Putamen (tissue), 1 donor: Measurements from ENCODE around the gene POU2AF1.

Experiments used
- DNase-seq: peaks from one replicate; pipeline ENCODE4 v3.0.0-alpha.2; 2016; ENCODE audit warnings: low spot score

The POU2AF1 gene

DNA sequence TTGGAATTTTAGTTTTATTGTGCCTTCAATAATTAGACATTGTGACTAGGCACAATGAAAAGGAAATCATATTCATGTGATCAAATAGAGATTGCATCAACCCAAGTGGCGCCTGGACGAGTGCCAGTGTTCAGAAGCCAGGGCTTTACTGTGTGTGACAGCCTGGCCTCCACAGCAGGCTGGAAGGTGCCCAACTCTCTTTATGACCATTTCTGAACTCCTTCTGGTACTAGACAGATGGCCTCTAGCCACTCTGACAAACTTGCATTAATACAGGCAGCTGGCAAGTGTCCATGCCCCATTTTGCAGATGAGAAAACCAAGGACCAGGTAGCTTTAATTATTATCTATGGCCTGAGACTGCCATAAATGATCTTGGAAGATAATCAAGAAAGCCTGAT lies 8.3 kb upstream of the POU2AF1 start:
- DNase-seq, result peak; percentile 38

- DNase-seq, result no peak
Observed at GRCh38 chr11:111386611-111387150, 7.6 kb upstream of the POU2AF1 start.

DNA sequence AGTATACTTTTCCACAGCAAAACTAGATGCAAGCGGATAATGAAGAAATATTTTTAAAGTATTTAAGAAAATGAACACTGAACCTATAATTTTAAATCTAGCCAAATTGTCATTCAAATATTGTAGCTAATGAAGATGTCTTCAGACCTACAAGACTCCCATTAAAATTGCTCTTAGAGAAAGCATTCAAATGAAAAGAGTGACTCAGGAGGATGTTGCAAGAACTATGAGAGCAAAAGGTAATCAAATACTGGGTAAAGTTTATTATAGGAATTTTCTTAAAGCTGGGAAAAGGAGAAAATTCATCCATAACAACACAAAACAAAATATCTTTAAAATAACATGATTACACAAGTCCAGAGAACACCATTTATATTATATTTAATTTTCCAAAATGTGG lies 5.4 kb upstream of the POU2AF1 start:
- no peak for DNase-seq

DNA sequence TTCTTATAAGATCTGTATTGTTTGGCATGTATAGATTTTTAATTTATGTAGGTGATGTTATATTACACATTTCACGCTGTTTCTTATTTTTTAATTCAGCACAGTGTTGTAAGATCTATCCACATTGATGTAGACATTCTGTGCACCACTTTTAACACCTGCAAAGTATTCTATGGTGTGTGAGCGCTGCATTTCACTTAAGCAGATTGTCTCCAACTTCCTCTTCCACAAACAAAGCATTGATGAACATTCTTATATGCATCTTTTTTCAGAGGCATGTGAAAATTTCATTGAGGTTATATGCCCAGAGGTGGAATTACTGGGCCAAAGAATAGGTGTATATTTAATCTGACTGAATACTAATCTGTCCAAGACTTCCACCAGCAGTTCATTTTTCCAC lies 3.4 kb upstream of the POU2AF1 start:
- DNase-seq, result no peak

DNA sequence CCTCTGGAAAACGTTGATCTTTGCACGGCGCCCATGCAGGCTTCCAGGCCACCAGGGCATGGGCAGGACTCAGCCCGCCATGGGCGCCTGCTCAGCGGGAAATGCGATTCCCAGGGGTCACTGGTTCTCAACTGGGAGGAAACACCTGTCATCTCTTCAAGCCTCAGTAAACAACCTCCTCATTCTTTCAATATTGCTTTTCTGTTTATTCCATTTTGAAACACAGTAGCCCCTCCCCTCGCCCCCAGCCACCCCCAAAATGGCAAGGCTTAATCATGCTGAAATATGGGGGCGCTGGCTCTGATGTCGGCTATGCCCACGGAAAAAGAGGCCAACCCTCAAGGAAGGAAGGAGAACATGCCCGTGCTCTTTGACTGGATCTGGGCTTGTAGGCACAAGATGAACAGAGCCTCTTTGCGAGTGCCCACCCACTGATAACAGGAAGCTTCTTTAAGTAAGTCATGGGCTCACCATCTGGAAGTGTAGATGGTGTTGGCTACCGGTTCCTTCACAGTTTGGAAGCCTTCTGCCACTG lies 594 bp upstream of the POU2AF1 start:
- DNase-seq, result no peak

DNA sequence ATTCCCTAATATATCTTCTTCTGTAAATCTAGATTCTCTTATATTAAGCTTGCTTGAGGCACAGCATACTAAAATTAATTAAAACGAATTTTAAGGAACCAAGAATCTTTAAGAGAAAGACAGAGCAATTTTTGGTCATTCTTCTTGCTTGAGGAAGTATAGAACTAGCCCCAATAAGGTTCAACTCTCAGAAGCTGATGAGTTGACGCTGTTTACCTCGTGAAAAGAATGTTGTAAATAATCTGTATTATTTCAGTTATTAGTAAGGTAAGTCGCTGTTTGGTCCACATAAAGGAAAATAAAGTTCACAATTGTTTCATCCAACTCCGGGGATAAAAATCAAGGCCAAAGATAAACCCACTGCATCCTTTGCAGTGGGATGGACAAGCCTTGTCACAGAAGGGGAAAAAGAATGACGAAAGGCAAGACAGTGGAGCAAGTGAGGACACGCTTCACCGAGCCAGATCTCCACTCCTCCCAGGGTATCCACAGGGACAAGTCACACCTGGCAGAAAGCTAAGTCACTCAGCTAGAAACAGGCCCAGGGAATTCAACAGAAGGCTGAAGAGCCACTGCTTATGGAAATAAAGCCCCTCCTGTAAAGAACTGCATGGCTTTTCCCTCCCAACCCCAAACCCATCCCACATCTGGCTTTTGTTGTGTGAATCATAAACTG lies 752 bp downstream of the POU2AF1 start:
- no peak for DNase-seq

GRCh38 chr11:111376181-111376871 lies 2.7 kb downstream of the POU2AF1 start:
- no peak for DNase-seq

- DNase-seq, result no peak
Observed at GRCh38 chr11:111373590-111373989, 5.5 kb downstream of the POU2AF1 start.

- DNase-seq, result peak; percentile 13
Observed at GRCh38 chr11:111372538-111372937, 6.5 kb downstream of the POU2AF1 start.

DNA sequence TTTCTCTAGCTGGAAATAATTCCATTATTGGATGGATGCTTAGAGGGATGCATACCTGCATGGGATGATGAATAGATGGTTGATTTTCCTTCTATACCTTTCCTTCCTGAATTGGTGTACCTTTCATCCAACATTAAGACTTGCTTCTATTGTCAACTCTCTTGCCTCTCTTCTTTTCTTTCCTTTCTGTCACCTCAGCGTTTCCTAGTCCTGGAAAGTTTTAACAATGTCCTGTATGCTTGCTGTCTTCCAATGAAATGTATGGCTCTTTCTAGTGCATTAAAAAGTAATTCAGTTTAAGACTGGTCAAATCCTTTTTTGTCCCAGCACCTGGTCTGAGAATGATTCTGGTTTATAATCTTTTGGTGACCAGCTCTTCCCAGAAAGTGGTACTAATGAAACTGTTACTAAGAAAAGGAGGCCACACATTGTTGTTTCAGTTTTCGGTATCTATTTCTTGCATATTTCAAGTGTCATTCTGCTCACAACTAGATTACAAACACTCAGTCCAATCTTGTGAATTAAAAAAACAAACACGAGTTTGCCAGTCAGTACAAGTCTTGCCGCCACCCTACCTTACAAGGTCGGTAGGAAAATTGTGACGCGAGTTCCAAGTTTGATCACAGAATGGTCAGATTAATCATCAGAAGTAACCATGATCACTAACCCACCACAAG lies 8.0 kb downstream of the POU2AF1 start:
- DNase-seq, result no peak

GRCh38 chr11:111370270-111370901 lies 8.7 kb downstream of the POU2AF1 start:
- no peak for DNase-seq

DNA sequence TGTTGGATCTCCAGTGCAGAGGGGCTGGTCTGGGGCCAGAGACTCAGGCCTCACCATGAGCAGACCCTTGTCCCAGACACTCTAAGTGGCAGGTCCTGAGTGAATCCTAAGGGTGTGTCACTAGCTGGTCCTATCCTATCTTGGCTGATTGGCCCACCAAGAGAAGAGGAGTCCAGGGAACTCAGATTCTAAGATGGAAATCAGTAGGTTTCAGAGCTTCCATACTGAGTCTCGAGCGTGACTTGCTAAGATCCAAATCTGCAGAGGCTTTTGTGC lies 10.9 kb downstream of the POU2AF1 start:
- no peak for DNase-seq

DNA sequence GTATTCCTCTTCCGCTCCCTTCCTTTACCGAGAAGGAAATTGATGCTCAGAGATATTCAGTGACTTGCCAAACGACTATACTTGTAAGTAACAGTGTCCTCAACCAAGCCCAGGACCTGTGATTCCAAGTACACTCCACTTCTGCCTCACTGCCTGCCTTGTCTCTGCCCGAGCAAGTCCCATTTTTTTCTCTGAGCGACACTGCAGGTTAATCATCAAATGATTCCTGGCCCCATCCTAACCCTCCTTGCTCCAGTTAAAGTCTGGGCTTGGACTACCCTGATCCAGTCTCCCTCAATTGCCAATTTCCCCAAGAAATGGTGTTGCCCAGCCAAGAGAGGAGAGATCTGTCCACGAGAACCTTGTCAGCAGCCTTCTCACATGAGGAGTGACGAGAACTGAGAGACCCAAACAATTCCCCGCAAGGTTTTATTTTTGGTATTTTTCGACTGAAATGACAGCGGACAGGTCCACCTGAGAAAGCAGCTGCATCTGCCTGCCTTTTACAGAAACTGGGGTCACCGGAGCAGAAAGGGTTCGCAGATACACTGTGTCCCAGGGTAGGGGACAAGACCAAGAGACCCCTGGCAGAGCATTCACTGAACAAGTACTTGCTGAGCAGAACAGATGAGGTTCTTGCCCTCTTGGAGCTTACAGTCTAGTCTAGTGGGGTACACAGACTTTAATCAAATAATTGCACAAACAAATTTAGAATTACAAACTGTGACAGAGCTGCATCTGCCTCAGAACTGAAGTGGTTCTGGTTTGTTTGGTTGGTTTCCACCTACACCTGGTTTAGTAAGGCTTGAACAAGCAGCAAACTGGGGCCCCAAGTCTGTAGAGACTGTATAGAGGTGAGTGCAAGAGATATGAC lies 11.4 kb downstream of the POU2AF1 start:
- DNase-seq, result no peak

- DNase-seq, result no peak
Observed at GRCh38 chr11:111366560-111367410, 12.3 kb downstream of the POU2AF1 start.

GRCh38 chr11:111365722-111366559 lies 13.1 kb downstream of the POU2AF1 start:
- no peak for DNase-seq

DNA sequence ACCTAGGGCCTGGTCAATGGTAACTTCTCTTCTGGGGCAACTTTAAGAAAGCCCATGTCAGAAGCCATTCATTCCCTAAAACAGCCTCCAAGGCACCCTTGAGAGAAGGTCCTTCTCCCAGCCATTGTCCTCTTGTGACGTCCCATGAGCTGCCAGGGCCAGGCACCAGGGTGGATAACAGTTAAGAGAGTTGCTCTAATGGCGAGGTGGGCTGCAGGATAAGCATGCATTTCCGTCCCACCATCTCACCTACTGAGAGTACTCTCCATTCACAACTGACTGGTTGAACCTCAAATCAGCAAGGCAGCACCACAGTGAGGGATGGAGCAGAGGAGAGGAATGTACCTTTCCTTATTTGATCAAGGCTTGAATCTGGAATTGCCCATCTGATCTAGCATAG lies 14.6 kb downstream of the POU2AF1 start:
- no peak for DNase-seq

DNA sequence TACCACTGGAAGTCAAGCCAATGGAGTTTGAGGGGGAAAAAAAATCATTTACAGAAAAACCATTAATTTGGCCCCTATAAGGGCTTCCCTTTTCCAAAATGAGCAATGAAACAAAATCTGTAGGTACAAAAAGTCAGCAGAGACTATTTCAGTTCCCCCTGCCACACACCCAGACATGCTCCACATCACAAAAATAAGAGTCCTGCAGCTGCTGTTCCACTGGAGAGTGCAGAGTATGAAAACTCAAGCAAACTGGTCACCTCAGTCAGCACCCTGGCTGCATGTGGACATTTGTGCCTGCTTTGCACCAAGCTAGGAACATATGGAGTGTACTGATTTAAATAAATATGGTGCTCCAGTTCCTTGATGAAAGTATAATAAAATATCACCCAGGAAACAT lies 15.1 kb downstream of the POU2AF1 start:
- DNase-seq, result no peak

DNA sequence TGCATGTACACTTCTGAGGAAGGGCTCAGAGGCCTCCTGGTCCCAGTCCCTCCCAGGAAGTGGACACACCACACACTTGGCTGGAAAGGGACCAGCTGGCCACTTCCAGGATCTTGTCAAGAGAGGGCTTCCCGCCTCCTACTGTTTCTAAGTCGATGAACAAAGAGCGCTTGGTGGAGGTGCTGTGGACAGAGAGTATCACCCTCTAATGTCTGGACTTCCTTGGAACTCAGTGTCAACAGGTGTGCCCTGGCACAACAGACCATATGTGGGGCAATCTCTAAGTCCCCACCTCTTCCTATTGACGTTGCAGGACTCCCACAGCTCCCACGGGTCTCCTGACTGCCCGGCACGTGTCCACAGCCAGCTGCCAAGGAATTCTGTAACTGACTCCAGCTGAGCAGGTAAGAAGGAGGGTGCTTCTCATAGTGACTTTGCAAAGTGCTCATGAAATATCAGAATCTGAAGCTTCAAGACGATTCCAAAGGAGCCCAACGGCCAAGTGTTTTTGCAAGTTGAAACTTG lies 16.1 kb downstream of the POU2AF1 start:
- no peak for DNase-seq

DNA sequence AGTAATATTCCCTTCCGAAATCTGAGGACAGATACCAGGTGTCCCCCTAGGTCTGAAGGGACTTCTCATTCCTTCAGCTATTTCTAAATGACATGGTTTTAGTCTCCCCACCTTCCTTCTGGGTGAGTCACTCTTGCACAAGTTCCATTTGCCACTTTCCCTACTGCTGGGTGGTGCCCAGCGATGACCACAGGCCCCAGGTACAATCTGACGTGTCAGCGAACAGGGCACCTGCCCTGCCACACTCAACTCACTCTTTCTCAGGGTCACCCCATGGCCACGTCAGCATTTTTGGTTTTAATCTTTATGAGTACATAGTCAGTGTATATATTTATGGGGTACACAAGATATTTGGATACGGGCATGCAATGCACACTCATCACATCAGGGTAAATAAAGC lies 17.2 kb downstream of the POU2AF1 start:
- no peak for DNase-seq
